ENCODE measurements around the gene ZNHIT6.

DNA sequence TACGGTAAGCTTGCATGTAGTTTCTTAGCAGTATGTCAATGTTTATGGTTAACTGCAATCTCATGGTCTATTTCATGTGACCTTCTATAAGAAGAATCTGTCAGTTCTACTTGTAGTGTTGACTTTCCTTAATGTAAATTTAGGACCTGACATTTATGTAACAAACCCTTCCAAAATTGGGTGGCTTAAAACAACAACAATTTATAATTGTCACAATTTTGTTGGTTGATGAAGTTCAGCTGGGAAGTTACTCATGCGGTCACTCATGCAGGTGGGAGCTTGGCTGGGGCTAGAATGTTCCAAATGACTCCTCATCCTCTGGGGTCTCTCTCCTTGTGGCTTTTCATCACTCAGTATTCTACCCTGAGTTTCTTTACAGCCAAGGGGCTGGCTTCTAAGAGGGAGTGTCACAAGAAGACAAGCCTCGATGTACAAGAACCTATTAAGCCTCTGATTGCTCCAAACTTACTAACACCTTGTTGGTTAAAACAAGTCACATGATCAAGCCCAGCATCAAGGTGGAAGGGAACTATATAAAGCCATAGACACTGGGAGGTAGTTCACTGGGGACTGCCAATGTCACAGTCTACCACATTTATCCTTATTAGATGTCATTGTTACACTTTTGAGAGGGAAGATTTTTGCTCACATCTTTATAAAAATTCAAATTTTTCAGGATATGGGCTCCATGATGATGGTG lies 103.8 kb downstream of the ZNHIT6 start:
- TF ChIP-seq TAF1 (IDR thresholded peaks at IDR 0.05; ENCODE audit: borderline replicate concordance, insufficient read depth, low read length) (no peak), POLR2AphosphoS5 (IDR thresholded peaks at IDR 0.05; ENCODE audit: low read depth, low read length) (no peak), FOXP2 (optimal IDR thresholded peaks at IDR 0.05; ENCODE audit: borderline replicate concordance, extremely low read depth, extremely low read length, insufficient read depth) (no peak), SIN3A (IDR thresholded peaks at IDR 0.05; ENCODE audit: borderline replicate concordance, insufficient read depth, low read length) (no peak)
- TF ChIP-seq, protein P1, sequence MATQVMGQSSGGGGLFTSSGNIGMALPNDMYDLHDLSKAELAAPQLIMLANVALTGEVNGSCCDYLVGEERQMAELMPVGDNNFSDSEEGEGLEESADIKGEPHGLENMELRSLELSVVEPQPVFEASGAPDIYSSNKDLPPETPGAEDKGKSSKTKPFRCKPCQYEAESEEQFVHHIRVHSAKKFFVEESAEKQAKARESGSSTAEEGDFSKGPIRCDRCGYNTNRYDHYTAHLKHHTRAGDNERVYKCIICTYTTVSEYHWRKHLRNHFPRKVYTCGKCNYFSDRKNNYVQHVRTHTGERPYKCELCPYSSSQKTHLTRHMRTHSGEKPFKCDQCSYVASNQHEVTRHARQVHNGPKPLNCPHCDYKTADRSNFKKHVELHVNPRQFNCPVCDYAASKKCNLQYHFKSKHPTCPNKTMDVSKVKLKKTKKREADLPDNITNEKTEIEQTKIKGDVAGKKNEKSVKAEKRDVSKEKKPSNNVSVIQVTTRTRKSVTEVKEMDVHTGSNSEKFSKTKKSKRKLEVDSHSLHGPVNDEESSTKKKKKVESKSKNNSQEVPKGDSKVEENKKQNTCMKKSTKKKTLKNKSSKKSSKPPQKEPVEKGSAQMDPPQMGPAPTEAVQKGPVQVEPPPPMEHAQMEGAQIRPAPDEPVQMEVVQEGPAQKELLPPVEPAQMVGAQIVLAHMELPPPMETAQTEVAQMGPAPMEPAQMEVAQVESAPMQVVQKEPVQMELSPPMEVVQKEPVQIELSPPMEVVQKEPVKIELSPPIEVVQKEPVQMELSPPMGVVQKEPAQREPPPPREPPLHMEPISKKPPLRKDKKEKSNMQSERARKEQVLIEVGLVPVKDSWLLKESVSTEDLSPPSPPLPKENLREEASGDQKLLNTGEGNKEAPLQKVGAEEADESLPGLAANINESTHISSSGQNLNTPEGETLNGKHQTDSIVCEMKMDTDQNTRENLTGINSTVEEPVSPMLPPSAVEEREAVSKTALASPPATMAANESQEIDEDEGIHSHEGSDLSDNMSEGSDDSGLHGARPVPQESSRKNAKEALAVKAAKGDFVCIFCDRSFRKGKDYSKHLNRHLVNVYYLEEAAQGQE (IDR thresholded peaks at IDR 0.05; ENCODE audit: insufficient read depth in 1 of 2, low read depth in 2 of 2, low read length in 2 of 2) = no peak

All from PFSK-1 (cell line).